T1000 (cell line): ENCODE data around the gene PPP1R26.

Experiments
- DNase-seq: peaks from one replicate; lab custom pipeline; 2025; ENCODE audit warnings: mixed read lengths; lab: John Stamatoyannopoulos, UW

PPP1R26 gene

GRCh38 chr9:135464181-135464580 is 15.4 kb upstream of the PPP1R26 start:
- DNase-seq: no peak

DNA sequence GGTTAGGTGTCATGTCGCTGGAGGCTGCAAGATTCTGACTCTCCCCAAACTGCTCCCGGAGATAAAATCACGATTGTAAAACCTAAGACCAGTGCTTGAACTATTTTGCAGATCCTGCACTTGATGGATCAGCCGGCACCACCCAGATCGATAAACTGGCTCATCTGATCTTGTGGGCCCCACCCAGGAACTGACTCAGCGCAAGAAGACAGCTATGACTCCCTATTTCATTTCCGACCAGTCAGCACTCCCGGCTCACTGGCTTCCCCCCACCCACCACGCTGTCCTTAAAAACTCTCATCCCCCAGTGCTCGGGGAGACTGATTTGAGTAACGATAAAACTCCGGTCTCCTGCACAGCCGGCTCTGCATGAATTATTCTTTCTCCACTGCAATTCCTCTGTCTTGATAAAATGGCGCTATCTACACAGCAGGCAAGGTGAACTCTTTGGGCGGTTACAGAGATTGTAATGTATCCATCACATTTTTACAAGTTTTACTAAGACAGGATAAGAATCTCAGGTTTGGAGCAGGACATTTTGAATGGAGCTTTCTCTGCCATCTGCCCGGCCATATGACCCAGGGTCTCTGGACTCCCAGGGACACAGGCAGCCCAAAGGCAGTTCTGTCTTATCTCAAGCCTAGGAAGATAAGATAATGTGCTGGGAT is 10.6 kb upstream of the PPP1R26 start:
- DNase-seq: no peak

DNA sequence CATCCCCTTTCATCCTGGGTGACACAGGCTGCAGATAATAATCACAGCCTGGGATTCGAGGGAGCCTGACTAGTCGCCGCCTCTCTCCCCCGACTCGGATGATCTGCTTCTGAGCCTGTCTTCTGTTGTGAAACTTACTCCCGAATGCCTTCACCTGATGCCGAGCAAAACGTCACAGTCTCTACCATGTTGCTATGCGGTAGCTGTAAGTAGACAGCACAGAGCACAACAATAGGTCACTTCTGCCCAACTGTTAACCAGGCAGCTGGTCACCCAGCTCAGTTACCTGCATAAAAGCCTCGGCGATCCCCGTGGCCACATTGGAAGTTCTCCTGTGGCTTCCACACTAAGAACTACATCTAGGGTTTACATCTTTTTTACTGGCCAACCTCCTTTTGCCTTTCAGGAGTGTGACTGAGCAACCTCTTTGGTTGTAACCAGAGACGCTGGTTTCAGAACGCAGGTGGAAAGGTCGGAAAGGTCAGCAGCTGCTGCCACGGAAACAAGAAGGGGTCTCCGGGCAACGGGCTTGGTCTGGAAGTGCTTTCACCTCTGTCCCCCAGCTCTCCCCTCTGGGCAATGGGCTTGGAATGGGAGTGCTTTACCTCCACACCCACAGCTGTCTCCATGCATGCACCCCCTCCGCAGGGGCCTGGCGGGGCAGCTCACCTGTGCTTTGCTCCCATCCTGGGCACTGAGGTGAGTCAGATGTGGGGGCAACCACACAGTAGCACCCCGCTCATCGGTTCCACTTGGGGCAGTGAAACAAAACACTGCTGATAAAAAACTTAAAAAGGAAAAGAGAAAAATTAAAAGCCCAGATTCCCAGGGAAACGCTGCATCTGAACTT is 7.6 kb upstream of the PPP1R26 start:
- DNase-seq: no peak

GRCh38 chr9:135473972-135474543 is 5.5 kb upstream of the PPP1R26 start:
- no peak for DNase-seq

GRCh38 chr9:135474915-135475314 is 4.7 kb upstream of the PPP1R26 start:
- DNase-seq: no peak

GRCh38 chr9:135476561-135477355 is 2.8 kb upstream of the PPP1R26 start:
- DNase-seq: no peak

DNA sequence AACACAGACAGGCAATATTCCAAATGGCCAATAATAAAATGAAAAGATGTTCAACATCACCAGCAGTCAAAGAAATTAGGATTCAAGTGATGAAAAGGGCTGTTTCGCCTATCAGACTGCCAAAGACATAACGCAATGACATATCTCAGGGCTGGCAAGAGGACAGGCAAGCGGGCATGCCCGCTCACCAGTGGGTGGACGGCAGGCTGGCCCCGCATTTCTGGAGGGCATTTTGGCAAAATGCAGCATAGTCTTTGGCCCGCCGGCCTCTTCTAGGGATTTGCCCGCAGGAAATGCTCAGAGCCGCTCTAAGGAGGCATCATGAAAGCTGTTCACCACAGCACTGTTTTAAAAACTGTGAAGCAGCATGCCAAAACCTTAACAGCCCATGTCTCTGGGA is 1.4 kb upstream of the PPP1R26 start:
- DNase-seq: no peak

GRCh38 chr9:135478829-135479468 is 633 bp upstream of the PPP1R26 start:
- DNase-seq: no peak

- no peak for DNase-seq
Measured at GRCh38 chr9:135480071-135480939, 723 bp downstream of the PPP1R26 start.

DNA sequence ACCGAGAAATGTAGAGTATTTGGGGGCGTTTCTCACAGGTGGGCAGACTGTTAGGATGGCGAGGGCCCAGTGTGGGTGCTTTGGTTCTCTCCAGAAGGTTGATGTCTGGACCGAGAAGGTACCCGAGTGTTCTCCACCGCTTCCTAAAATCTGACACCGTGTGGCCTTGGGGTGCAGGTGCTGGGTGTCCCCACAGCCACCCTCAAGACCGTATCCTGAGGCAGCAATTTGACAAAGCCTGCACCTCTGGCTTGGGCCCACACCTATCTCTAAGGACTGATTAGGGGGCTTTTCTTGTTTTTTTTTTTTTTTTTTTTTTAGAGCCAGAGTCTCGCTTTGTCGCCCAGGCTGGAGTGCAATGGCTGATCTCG is 1.3 kb downstream of the PPP1R26 start:
- no peak for DNase-seq

- no peak for DNase-seq
Measured at GRCh38 chr9:135482015-135482754, 2.6 kb downstream of the PPP1R26 start.

DNA sequence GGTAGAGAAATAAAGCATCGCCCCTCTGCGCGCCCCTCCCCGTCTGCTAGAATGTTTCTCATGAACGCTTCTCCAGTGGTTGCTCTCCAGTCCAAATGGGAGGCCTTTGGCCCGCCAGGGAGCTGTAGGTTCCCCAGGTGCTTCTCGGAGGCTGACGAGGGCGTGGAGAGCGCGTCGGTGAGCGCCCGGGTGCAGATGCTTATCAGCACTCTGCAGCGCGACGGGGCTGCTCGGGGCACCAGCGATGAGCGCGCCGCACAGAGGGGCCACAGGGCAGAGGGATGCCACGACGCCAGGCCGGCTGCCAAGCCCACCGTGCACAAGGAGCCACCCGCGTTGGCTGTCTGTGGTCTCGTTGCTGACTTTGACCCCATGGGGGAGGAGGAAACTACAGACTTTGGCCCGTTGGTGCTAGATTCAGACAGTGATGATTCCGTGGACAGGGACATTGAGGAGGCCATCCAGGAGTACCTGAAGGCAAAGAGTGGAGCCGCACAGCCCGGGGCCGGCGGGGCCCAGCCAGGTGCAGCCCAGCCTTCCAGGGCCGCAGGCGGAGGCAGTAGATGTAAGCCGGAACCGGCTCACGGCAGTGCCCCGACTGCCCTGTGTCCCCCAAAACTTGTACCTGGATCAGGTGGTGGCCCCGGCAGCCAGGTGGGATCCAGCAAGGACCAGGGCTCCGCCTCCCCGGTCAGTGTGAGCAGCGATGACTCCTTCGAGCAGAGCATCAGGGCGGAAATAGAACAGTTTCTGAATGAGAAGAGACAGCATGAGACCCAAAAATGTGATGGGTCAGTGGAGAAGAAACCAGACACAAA is 5.1 kb downstream of the PPP1R26 start:
- no peak for DNase-seq

- DNase-seq: no peak
Measured at GRCh38 chr9:135485385-135485784, 5.8 kb downstream of the PPP1R26 start.

- no peak for DNase-seq
Measured at GRCh38 chr9:135485832-135486231, 6.2 kb downstream of the PPP1R26 start.

- DNase-seq: no peak
Measured at GRCh38 chr9:135486267-135487065, 6.9 kb downstream of the PPP1R26 start.

DNA sequence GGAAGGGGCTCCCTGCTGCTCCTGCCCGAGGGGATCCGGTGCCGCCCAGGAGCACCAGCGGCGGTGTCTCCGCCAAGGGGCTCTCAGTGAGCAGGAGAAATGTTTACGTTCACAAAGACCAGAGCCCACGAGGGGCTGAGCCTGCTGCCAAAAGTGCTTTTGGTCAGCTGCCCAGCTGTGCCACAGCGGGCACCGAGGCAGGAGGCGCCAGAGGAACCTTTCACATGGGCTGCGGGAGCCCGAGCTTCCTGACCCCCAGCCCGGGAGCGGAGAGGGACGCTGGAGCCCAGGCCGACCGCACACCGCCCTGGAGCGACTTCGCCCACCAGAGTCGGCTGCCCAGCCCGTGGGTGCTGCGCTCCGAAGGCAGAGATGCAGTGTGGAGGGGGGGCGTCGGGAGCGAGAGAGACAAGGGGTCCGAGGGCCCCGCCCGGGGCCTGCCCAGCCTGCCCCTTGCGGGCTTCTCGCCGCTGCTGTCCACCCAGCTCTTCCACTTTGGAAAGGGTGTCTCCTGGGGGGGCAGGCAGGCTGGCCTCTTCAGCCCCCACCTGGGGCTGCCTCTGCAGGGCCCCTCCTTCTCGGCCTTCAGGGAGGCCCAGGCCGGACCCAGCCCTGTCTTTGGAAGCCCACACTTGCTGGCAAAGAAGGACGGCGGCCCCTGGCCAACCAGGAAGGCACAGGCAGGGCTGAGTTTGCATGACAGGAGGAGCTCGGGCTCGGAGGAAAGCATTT is 7.9 kb downstream of the PPP1R26 start:
- no peak for DNase-seq

DNA sequence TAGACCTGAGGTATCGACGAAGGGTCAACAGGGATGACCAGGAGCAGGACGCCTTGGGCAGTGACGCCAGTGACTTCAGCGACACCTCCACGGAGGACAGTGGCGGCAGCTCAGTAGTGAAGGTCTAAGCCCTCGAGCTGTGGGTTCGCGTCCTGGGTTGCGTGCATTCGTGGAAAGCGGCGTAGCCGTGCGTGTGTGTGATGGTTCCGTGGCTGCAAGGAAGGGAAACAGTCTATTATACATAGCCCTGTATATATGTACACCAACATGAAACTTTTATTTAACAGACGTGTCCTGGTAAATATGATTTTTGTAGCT is 8.4 kb downstream of the PPP1R26 start:
- no peak for DNase-seq

- no peak for DNase-seq
Measured at GRCh38 chr9:135488527-135488926, 8.9 kb downstream of the PPP1R26 start.
